MCF 10A (cell line): ENCODE results near the gene NRG3. TPM values are rescaled to one million over a fixed set of nuclear protein-coding genes. Genes with fewer than 3 reads are reported as not detected.

Source experiments
- BruUV-seq: library from RNA; stranded (reverse); fragments of 400-500 nt; replicated peaks from 2 replicates; lab custom pipeline; 2021; lab: Mats Ljungman, UMichigan
- CTCF ChIA-PET: fragments of 300-600 bp; sonication (Branson Sonifier 250); formaldehyde crosslinking; extraction: SDS; loops from one replicate; lab custom pipeline; 2021; ENCODE audit warnings: antibody characterized with exemption, inconsistent platforms; lab: Yijun Ruan, JAX
- POLR2A ChIA-PET: fragments of 300-600, 350-650 bp; sonication (Branson Sonifier 250); formaldehyde crosslinking; extraction: SDS; loops from one replicate; lab custom pipeline; 2020; ENCODE audit warnings: antibody characterized with exemption, inconsistent platforms; lab: Yijun Ruan, JAX
- DNase-seq: peaks from one replicate; pipeline ENCODE4 v3.0.0-alpha.2; 2018; ENCODE audit not compliant: unreplicated experiment
- H3K27ac Mint-ChIP-seq: one replicate; pipeline ENCODE4 v1.8.0; 2022; ENCODE audit warnings: mild to moderate bottlenecking, low read depth, mixed read lengths; ENCODE audit not compliant: unreplicated experiment
- H3K27me3 Mint-ChIP-seq: one replicate; pipeline ENCODE4 v1.8.0; 2022; ENCODE audit warnings: mixed read lengths; ENCODE audit not compliant: insufficient read depth, unreplicated experiment
- H3K36me3 Mint-ChIP-seq: one replicate; pipeline ENCODE4 v1.8.0; 2022; ENCODE audit warnings: mild to moderate bottlenecking, moderate library complexity, mixed read lengths; ENCODE audit not compliant: insufficient read depth, unreplicated experiment
- H3K4me1 Mint-ChIP-seq: one replicate; pipeline ENCODE4 v1.8.0; 2022; ENCODE audit warnings: mixed read lengths; ENCODE audit not compliant: insufficient read depth, unreplicated experiment
- H3K4me3 Mint-ChIP-seq: one replicate; pipeline ENCODE4 v1.8.0; 2022; ENCODE audit warnings: mild to moderate bottlenecking, moderate library complexity, mixed read lengths; ENCODE audit not compliant: unreplicated experiment
- H3K9me3 Mint-ChIP-seq: one replicate; pipeline ENCODE4 v1.8.0; 2022; ENCODE audit warnings: mixed read lengths; ENCODE audit not compliant: unreplicated experiment
- intact Hi-C: fragments of 100-400 bp; cut with micrococcal nuclease; formaldehyde crosslinking; loops from 2 replicates; pipeline ENCODE4 v1.14.1; 2022
- total RNA-seq: library from RNA; stranded (reverse); gene quantifications from 2 replicates; pipeline ENCODE4 v1.2.3, GENCODE V29; 2022
- TF ChIP-seq, protein P1 (sequence below): fragments of 200-600 bp; IDR thresholded peaks from one replicate; pipeline ENCODE4 v1.8.0; 2022; ENCODE audit warnings: antibody characterized with exemption, mild to moderate bottlenecking; ENCODE audit not compliant: unreplicated experiment

Gene NRG3
- total RNA-seq, 1 experiment from 2014 or later = not detected

DNA sequence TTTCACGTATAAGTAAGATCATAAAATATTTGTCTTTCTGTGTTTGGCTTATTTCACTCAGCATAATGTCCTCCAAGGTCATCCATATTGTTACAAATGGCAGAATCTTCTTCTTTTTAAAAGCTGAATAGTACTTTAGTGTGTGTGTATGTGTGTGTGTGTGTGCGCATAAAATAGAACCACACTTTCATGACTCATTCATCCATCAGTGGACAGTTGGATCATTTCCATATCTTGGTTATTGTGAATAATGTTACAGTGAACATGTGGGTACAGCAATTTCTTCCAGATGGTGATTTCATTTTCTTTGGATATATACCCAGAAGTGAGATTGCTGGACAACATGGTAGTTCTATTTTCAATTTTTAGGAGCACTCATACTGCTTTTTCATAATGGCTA, 622.4 kb downstream of the NRG3 start:
- Mint-ChIP-seq H3K4me1 (peaks cover 6% of the 10 kb centered on the region), H3K9me3 (peaks cover 7% of the 10 kb centered on the region), H3K27ac (no peak overlapping the region), H3K4me3 (no peak overlapping the region), H3K36me3 (no peaks in the 10 kb centered on the region), H3K27me3 (no peaks in the 10 kb centered on the region)
- intact Hi-C loops = no loop called here
- ChIA-PET POLR2A (no interaction called here), CTCF (interaction anchor here (0.6 kb wide), 1 partner anchor 57 kb away, joined by 3 read pairs; no protein-coding TSS in a partner anchor)
- DNase-seq = peak; percentile 63
- TF ChIP-seq, protein P1, sequence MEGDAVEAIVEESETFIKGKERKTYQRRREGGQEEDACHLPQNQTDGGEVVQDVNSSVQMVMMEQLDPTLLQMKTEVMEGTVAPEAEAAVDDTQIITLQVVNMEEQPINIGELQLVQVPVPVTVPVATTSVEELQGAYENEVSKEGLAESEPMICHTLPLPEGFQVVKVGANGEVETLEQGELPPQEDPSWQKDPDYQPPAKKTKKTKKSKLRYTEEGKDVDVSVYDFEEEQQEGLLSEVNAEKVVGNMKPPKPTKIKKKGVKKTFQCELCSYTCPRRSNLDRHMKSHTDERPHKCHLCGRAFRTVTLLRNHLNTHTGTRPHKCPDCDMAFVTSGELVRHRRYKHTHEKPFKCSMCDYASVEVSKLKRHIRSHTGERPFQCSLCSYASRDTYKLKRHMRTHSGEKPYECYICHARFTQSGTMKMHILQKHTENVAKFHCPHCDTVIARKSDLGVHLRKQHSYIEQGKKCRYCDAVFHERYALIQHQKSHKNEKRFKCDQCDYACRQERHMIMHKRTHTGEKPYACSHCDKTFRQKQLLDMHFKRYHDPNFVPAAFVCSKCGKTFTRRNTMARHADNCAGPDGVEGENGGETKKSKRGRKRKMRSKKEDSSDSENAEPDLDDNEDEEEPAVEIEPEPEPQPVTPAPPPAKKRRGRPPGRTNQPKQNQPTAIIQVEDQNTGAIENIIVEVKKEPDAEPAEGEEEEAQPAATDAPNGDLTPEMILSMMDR = no peak
- BruUV-seq = no TSS peak

DNA sequence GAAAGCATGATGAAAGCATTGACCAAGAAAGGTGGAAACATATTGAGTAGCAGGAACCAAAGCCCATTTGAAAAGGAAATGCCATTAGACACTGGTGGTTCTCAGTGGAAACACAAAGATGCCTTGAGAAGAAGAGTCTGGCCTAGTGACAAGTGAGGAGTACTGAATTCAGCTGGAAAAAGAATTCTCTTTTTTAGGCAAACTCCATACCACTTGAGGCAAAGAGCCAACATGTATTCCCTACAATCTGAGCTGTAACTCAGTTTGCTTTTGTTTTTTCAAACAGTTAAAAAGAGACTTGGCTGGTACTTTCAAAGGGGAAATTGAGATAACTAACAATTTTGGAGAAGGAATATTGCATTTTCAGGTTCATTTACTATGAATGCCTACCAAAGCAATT, 624.0 kb downstream of the NRG3 start:
- H3K4me3 Mint-ChIP-seq = no peak overlapping the region
- peaks cover 7% of the 10 kb centered on the region for H3K9me3 Mint-ChIP-seq
- DNase-seq = no peak
- ChIA-PET CTCF (no interaction called here), POLR2A (no interaction called here)
- peaks cover 6% of the 10 kb centered on the region for H3K4me1 Mint-ChIP-seq
- H3K36me3 Mint-ChIP-seq = no peaks in the 10 kb centered on the region
- intact Hi-C loops = no loop called here
- H3K27ac Mint-ChIP-seq = no peak overlapping the region
- BruUV-seq = no TSS peak
- TF ChIP-seq, protein P1 = no peak
- H3K27me3 Mint-ChIP-seq = no peaks in the 10 kb centered on the region

DNA sequence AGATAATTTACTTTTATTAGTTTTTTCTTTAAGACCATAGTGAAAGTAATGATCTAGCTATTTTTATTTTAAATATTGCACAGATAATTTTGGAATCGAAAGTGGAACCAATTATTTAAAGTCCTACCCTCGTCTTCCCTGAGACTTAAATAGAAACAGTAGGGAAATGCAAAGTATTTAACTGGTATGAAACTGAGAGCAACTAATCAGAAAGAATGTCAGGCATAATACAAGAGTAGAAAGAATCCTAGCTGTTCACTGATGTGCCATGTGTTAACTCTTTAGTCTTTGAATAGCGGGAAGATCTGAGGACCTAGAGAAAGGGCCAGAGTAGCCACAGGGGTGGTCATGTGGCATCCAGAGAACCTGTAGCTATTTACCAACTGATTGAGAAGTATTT, 630.0 kb downstream of the NRG3 start:
- TF ChIP-seq, protein P1 = no peak
- DNase-seq = no peak
- no peaks in the 10 kb centered on the region for H3K27me3 Mint-ChIP-seq
- CTCF ChIA-PET = interaction anchor here (0.6 to 0.7 kb wide), 2 partner anchors 202 to 880 kb away, joined by 3 read pairs; no protein-coding TSS in a partner anchor
- H3K27ac Mint-ChIP-seq = no peak overlapping the region
- intact Hi-C loops = no loop called here
- POLR2A ChIA-PET = no interaction called here
- no peak overlapping the region for H3K4me3 Mint-ChIP-seq
- H3K36me3 Mint-ChIP-seq = no peaks in the 10 kb centered on the region
- no TSS peak for BruUV-seq
- no peaks in the 10 kb centered on the region for H3K9me3 Mint-ChIP-seq
- H3K4me1 Mint-ChIP-seq = no peaks in the 10 kb centered on the region

DNA sequence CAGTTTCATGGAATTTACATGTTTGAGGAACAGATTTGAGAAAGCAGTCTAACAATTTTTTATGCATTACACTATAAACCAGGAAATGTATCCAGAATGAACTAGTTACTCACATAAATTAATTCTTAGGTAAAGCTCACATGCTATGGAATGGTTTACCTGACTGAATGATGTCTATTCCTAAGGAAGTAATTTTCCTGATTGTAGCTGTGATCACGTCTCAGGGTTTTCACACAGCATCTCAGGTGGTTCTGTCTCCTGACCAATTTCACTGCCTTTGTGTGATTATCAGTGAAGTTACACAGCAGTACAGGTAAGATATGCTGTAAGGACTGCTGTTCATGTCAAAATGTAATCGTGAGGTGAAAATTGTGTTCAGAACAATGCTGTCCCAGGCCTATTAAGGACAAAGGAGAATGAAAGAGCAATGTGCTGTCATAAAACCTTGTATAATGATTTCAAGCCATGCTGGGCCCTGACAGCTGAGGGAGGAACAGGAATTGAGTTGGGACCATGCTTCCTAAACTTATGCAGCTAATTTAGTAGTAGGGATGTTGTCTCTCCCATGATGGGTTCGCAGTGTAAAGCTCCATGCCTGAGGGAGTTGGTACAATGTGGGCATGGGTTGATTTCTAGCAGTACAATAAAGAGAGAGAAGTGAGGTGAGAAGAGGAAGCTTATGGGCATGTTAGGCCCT, 631.8 kb downstream of the NRG3 start:
- peaks cover 8% of the 10 kb centered on the region for H3K4me1 Mint-ChIP-seq
- DNase-seq = no peak
- H3K9me3 Mint-ChIP-seq = no peaks in the 10 kb centered on the region
- no TSS peak for BruUV-seq
- no peaks in the 10 kb centered on the region for H3K27me3 Mint-ChIP-seq
- H3K27ac Mint-ChIP-seq = no peak overlapping the region
- H3K36me3 Mint-ChIP-seq = no peaks in the 10 kb centered on the region
- intact Hi-C loops = no loop called here
- no peak overlapping the region for H3K4me3 Mint-ChIP-seq
- TF ChIP-seq, protein P1 = no peak
- CTCF ChIA-PET = no interaction called here
- POLR2A ChIA-PET = interaction anchor here (0.6 kb wide), 1 partner anchor 804 kb away, joined by 3 read pairs; no protein-coding TSS in a partner anchor
